ENCODE results near the gene NPTX1.
"Not testable (repeated sequence)": the region's sequence is repeated elsewhere in the genome, so short reads cannot be mapped to it uniquely, and the experiment has no call there.

NPTX1 gene

GRCh38 chr17:80475910-80476876, at the start of gene NPTX1:
Gene NPTX1, minus strand, starts transcription at chr17:80476607. Its CDS starts 161 bp downstream, at chr17:80476446.
- in situ Hi-C loops (cut with MboI; ENCODE audit: low sequenced_read_pairs): no loop called here

- in situ Hi-C loops (cut with MboI; ENCODE audit: low sequenced_read_pairs): no loop called here
These were observed 47.7 kb upstream of the NPTX1 start for GRCh38 chr17:80523956-80524712.

GRCh38 chr17:80523054-80523744, 46.8 kb upstream of the NPTX1 start:
- in situ Hi-C loops (cut with MboI; ENCODE audit: low sequenced_read_pairs): no loop called here

GRCh38 chr17:80520810-80521455, 44.5 kb upstream of the NPTX1 start:
- in situ Hi-C loops (cut with MboI; ENCODE audit: low sequenced_read_pairs): no loop called here

- in situ Hi-C loops (cut with MboI; ENCODE audit: low sequenced_read_pairs): no loop called here
These were observed 42.8 kb upstream of the NPTX1 start for GRCh38 chr17:80519091-80519781.

GRCh38 chr17:80518392-80518791, 42.0 kb upstream of the NPTX1 start:
- in situ Hi-C loops (cut with MboI; ENCODE audit: low sequenced_read_pairs): no loop called here

GRCh38 chr17:80517641-80518040, 41.2 kb upstream of the NPTX1 start:
- in situ Hi-C loops (cut with MboI; ENCODE audit: low sequenced_read_pairs): no loop called here

GRCh38 chr17:80516171-80516932, 39.9 kb upstream of the NPTX1 start:
- in situ Hi-C loops (cut with MboI; ENCODE audit: low sequenced_read_pairs): no loop called here

GRCh38 chr17:80513892-80514291, 37.5 kb upstream of the NPTX1 start:
- in situ Hi-C loops (cut with MboI; ENCODE audit: low sequenced_read_pairs): no loop called here

GRCh38 chr17:80513201-80513600, 36.8 kb upstream of the NPTX1 start:
- in situ Hi-C loops (cut with MboI; ENCODE audit: low sequenced_read_pairs): no loop called here

- in situ Hi-C loops (cut with MboI; ENCODE audit: low sequenced_read_pairs): no loop called here
These were observed 35.8 kb upstream of the NPTX1 start for GRCh38 chr17:80512233-80512632.

GRCh38 chr17:80511222-80512180, 35.1 kb upstream of the NPTX1 start:
- in situ Hi-C loops (cut with MboI; ENCODE audit: low sequenced_read_pairs): no loop called here

- in situ Hi-C loops (cut with MboI; ENCODE audit: low sequenced_read_pairs): no loop called here
These were observed 34.4 kb upstream of the NPTX1 start for GRCh38 chr17:80510772-80511171.

- in situ Hi-C loops (cut with MboI; ENCODE audit: low sequenced_read_pairs): no loop called here
These were observed 33.7 kb upstream of the NPTX1 start for GRCh38 chr17:80510132-80510531.

GRCh38 chr17:80509311-80509710, 32.9 kb upstream of the NPTX1 start:
- in situ Hi-C loops (cut with MboI; ENCODE audit: low sequenced_read_pairs): no loop called here

GRCh38 chr17:80507965-80508364, 31.6 kb upstream of the NPTX1 start:
- in situ Hi-C loops (cut with MboI; ENCODE audit: low sequenced_read_pairs): no loop called here

GRCh38 chr17:80507177-80507576, 30.8 kb upstream of the NPTX1 start:
- in situ Hi-C loops (cut with MboI; ENCODE audit: low sequenced_read_pairs): not testable (repeated sequence)

- in situ Hi-C loops (cut with MboI; ENCODE audit: low sequenced_read_pairs): no loop called here
These were observed 28.4 kb upstream of the NPTX1 start for GRCh38 chr17:80504686-80505413.

Measured in HL-60/S4 treated with phorbol 12-myristate 13-acetate at 8.2 ng/mL for 4 days and 3 days (cell line).